Anterior cingulate cortex (tissue), 58 donors: ENCODE results near the gene RPL37A.

Source experiments
- DNase-seq, 58 donors: peaks; one replicate each; lab custom pipeline; 2025; lab: John Stamatoyannopoulos, UW

RPL37A gene

GRCh38 chr2:216539791-216540241 lies 41.2 kb downstream of the RPL37A start:
- no peak for DNase-seq

GRCh38 chr2:216540920-216541319 lies 42.3 kb downstream of the RPL37A start:
- no peak for DNase-seq

- DNase-seq, result no peak
These were observed 42.9 kb downstream of the RPL37A start for GRCh38 chr2:216541505-216541904.

GRCh38 chr2:216545359-216545758 lies 46.7 kb downstream of the RPL37A start:
- DNase-seq, result no peak

GRCh38 chr2:216546241-216546640 lies 47.6 kb downstream of the RPL37A start:
- DNase-seq, result no peak

- DNase-seq, result no peak
These were observed 48.2 kb downstream of the RPL37A start for GRCh38 chr2:216546641-216547403.

- DNase-seq, result peak in 29 of 58 donors; percentile 5 to 56 (median 26)
These were observed 50.3 kb downstream of the RPL37A start for GRCh38 chr2:216548901-216549331.

- no peak for DNase-seq
These were observed 51.5 kb downstream of the RPL37A start for GRCh38 chr2:216549926-216550690.

GRCh38 chr2:216551234-216552068 lies 52.8 kb downstream of the RPL37A start:
- no peak for DNase-seq

- no peak for DNase-seq
These were observed 54.4 kb downstream of the RPL37A start for GRCh38 chr2:216553093-216553478.
